Neural progenitor cell (in vitro differentiated cells): ENCODE measurements around the gene MACROD1. TPM values are rescaled to one million over a fixed set of nuclear protein-coding genes. Genes with fewer than 3 reads are reported as not detected.

Source experiments
- DNase-seq: peaks from one replicate; pipeline ENCODE4 v3.0.0-alpha.2; 2016; ENCODE audit warnings: low spot score
- H2AFZ ChIP-seq: fragments of 200-600 bp; sonication (generic); replicated peaks from 2 replicates; pipeline ENCODE4 v1.6.1; 2016; ENCODE audit warnings: antibody characterized with exemption
- H3F3A ChIP-seq: fragments of 200-600 bp; sonication (generic); 2 replicates; pipeline ENCODE4 v1.6.1; 2016; ENCODE audit warnings: antibody characterized with exemption, low read depth
- H3K27ac ChIP-seq: fragments of 200-600 bp; sonication (generic); 2 replicates; pipeline ENCODE4 v1.5.1; 2016; ENCODE audit warnings: mild to moderate bottlenecking
- H3K27me3 ChIP-seq: fragments of 200-600 bp; sonication (generic); 2 replicates; pipeline ENCODE4 v1.6.1; 2016; ENCODE audit warnings: mild to moderate bottlenecking, moderate library complexity
- H3K36me3 ChIP-seq: fragments of 200-600 bp; sonication (generic); 2 replicates; pipeline ENCODE4 v1.5.1; 2016
- H3K4me1 ChIP-seq: fragments of 200-600 bp; sonication (generic); 2 replicates; pipeline ENCODE4 v1.6.1; 2016; ENCODE audit warnings: mixed run types
- H3K4me2 ChIP-seq: fragments of 200-600 bp; sonication (generic); 2 replicates; pipeline ENCODE4 v1.6.1; 2016
- H3K4me3 ChIP-seq: fragments of 200-600 bp; sonication (generic); 2 replicates; pipeline ENCODE4 v1.5.1; 2016
- H3K79me2 ChIP-seq: fragments of 200-600 bp; sonication (generic); 2 replicates; pipeline ENCODE4 v1.6.1; 2016; ENCODE audit warnings: low read depth
- H3K9ac ChIP-seq: fragments of 200-600 bp; sonication (generic); 2 replicates; pipeline ENCODE4 v1.6.1; 2016
- H3K9me3 ChIP-seq: fragments of 200-600 bp; sonication (generic); 2 replicates; pipeline ENCODE4 v1.5.1; 2016; ENCODE audit warnings: low read depth
- H4K20me1 ChIP-seq: fragments of 200-600 bp; sonication (generic); 2 replicates; pipeline ENCODE4 v1.6.1; 2016; ENCODE audit warnings: low read depth
- H3K27ac Mint-ChIP-seq: 3 replicates; pipeline ENCODE4 v1.8.0; 2021; ENCODE audit warnings: mixed read lengths
- H3K27me3 Mint-ChIP-seq: 2 replicates; pipeline ENCODE4 v1.8.0; 2022; ENCODE audit warnings: low read depth, mild to moderate bottlenecking, inconsistent platforms, moderate library complexity, mixed read lengths; ENCODE audit not compliant: insufficient read depth
- H3K36me3 Mint-ChIP-seq: 3 replicates; pipeline ENCODE4 v1.8.0; 2021; ENCODE audit warnings: mixed read lengths
- H3K4me1 Mint-ChIP-seq: 3 replicates; pipeline ENCODE4 v1.8.0; 2021; ENCODE audit warnings: mixed read lengths
- H3K4me3 Mint-ChIP-seq: 3 replicates; pipeline ENCODE4 v1.8.0; 2021; ENCODE audit warnings: mild to moderate bottlenecking, moderate library complexity, mixed read lengths
- H3K9me3 Mint-ChIP-seq: 3 replicates; pipeline ENCODE4 v1.8.0; 2020; ENCODE audit warnings: mixed read lengths
- CTCF ChIP-seq: fragments of 200-600 bp; sonication (generic); IDR thresholded peaks from 2 replicates; pipeline ENCODE4 v1.5.1; 2017; ENCODE audit warnings: antibody characterized with exemption, mild to moderate bottlenecking
- EZH2 ChIP-seq: fragments of 200-600 bp; sonication (generic); IDR thresholded peaks from 2 replicates; pipeline ENCODE4 v1.6.1; 2017; ENCODE audit warnings: antibody characterized with exemption, mild to moderate bottlenecking, moderate library complexity
- EZH2phosphoT487 ChIP-seq: fragments of 200-600 bp; sonication (generic); IDR thresholded peaks from 2 replicates; pipeline ENCODE4 v1.6.1; 2017; ENCODE audit warnings: antibody characterized with exemption
- total RNA-seq: library from RNA; depleted of rRNA; stranded (reverse); fragments of >200 nt; gene quantifications from 2 replicates; pipeline ENCODE4 v1.2.3, GENCODE V29; 2015; ENCODE audit warnings: low replicate concordance

The MACROD1 gene
- total RNA-seq, 1 donor from 2014 or later = 11.9 TPM

GRCh38 chr11:63993993-63994392 lies 171.9 kb downstream of the MACROD1 start:
- H3K36me3 Mint-ChIP-seq = peaks cover 39% of the 10 kb centered on the region
- Histone ChIP-seq H3K4me3 (no peak overlapping the region), H3K27me3 (peaks cover 3% of the 10 kb centered on the region), H3K36me3 (no peaks in the 10 kb centered on the region), H3K9me3 (no peaks in the 10 kb centered on the region), H4K20me1 (peaks cover 82% of the 10 kb centered on the region), H2AFZ (no peak overlapping the region), H3K4me2 (no peak overlapping the region), H3K79me2 (peaks cover 35% of the 10 kb centered on the region), H3F3A (peaks cover 17% of the 10 kb centered on the region), H3K4me1 (peaks cover 11% of the 10 kb centered on the region), H3K27ac (no peak overlapping the region), H3K9ac (no peak overlapping the region)
- H3K9me3 Mint-ChIP-seq = no peaks in the 10 kb centered on the region
- DNase-seq = no peak
- TF ChIP-seq CTCF (no peak), EZH2 (no peak), EZH2phosphoT487 (no peak)
- no peak overlapping the region for H3K4me3 Mint-ChIP-seq
- no peak overlapping the region for H3K27ac Mint-ChIP-seq
- H3K4me1 Mint-ChIP-seq = peaks cover 9% of the 10 kb centered on the region
- peaks cover 8% of the 10 kb centered on the region for H3K27me3 Mint-ChIP-seq

- Histone ChIP-seq H4K20me1 (peaks cover 82% of the 10 kb centered on the region), H3K4me3 (no peak overlapping the region), H2AFZ (no peak overlapping the region), H3K4me1 (peaks cover 2% of the 10 kb centered on the region), H3K27me3 (no peaks in the 10 kb centered on the region), H3K9me3 (no peaks in the 10 kb centered on the region), H3K9ac (no peak overlapping the region), H3F3A (peaks cover 10% of the 10 kb centered on the region), H3K79me2 (peaks cover 44% of the 10 kb centered on the region), H3K4me2 (no peak overlapping the region), H3K27ac (no peak overlapping the region), H3K36me3 (no peaks in the 10 kb centered on the region)
- peaks cover 10% of the 10 kb centered on the region for H3K27me3 Mint-ChIP-seq
- peaks cover 41% of the 10 kb centered on the region for H3K36me3 Mint-ChIP-seq
- no peaks in the 10 kb centered on the region for H3K9me3 Mint-ChIP-seq
- H3K4me1 Mint-ChIP-seq = peaks cover 10% of the 10 kb centered on the region
- no peak for DNase-seq
- H3K4me3 Mint-ChIP-seq = no peak overlapping the region
- TF ChIP-seq CTCF = no peak
- TF ChIP-seq EZH2phosphoT487 = no peak
- no peak for TF ChIP-seq EZH2
- no peak overlapping the region for H3K27ac Mint-ChIP-seq
These were observed 172.8 kb downstream of the MACROD1 start for GRCh38 chr11:63993100-63993499.

- TF ChIP-seq CTCF (no peak), EZH2phosphoT487 (no peak), EZH2 (no peak)
- H3K36me3 ChIP-seq = no peaks in the 10 kb centered on the region
- no peak overlapping the region for H2AFZ ChIP-seq
- Mint-ChIP-seq H3K4me3 (no peak overlapping the region), H3K27ac (no peak overlapping the region), H3K36me3 (peaks cover 36% of the 10 kb centered on the region), H3K4me1 (peaks cover 19% of the 10 kb centered on the region), H3K27me3 (peaks cover 16% of the 10 kb centered on the region), H3K9me3 (no peaks in the 10 kb centered on the region)
- no peak overlapping the region for H3K27ac ChIP-seq
- H3K4me1 ChIP-seq = peaks cover 9% of the 10 kb centered on the region
- H4K20me1 ChIP-seq = peaks cover 82% of the 10 kb centered on the region
- no peak for DNase-seq
- H3K79me2 ChIP-seq = peaks cover 59% of the 10 kb centered on the region
- no peaks in the 10 kb centered on the region for H3K9me3 ChIP-seq
- H3K4me2 ChIP-seq = no peak overlapping the region
- no peak overlapping the region for H3K9ac ChIP-seq
- no peaks in the 10 kb centered on the region for H3K27me3 ChIP-seq
- H3K4me3 ChIP-seq = no peak overlapping the region
- H3F3A ChIP-seq = peaks cover 15% of the 10 kb centered on the region
These were observed 174.4 kb downstream of the MACROD1 start for GRCh38 chr11:63991558-63991957.
